Ishikawa (cell line): ENCODE data around the gene OS9.

Experiments
- CEBPB ChIP-seq: IDR thresholded peaks from 2 replicates; pipeline ENCODE4 v1.6.1; 2012
- NFIC ChIP-seq: IDR thresholded peaks from 2 replicates; pipeline ENCODE4 v1.6.1; 2012
- TCF12 ChIP-seq: IDR thresholded peaks from 2 replicates; pipeline ENCODE4 v1.6.1; 2012; ENCODE audit warnings: low read depth
- TEAD4 ChIP-seq: IDR thresholded peaks from 2 replicates; pipeline ENCODE4 v1.6.1; 2012

DNA sequence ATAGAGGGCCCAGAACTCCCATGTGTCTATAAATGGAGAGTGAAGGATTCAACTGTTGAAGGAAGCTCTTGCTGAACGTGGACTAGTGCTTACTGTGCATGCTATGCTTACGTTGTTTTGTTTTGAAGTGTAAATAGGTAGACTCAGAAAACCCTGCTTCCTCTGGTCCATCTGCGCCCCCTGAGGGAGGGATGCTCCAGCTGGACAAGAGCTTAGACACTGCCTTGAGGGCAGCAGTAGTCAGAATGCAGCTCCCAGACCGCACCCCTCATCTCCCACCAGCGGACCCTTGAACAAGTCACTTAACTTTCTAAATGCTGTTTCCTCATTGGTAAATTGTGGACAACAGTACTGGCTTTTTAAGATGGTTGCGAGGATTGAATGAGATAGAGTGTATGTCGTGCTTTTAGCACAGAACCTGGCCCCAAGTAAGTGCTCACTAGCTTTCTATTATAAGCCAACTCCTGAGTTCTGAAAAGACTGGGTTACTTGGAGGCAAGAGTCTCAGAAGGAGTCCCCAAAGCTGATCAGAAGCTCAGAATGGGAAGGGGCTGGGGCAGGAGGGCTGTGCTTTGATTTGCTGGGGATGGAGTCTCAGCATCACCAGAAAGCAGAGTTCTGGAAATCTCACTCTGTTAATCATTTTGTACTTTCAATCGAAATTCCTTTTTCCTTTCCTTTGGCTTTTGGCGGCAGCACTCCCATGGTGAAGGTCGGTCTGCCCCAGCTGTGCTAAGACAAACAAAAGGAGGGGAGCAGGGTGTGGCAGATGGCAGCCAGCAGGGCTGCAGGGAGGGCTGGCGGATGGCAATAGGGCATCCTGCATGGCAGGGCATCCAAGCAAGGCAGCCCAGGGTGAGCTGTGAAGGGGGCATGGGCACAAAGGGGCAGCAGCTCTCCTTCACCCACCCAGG is 29.0 kb downstream of the OS9 start:
- TF ChIP-seq NFIC (no peak), TEAD4 (no peak), TCF12 (no peak), CEBPB (no peak)
